Omental fat pad (tissue), 4 donors: Measurements from ENCODE around the gene NIPBL. TPM values are rescaled to one million over a fixed set of nuclear protein-coding genes. Genes with fewer than 3 reads are reported as not detected.

Experiments
- ATAC-seq: fragments of 150-250 bp; one replicate; pipeline ENCODE4 v1.9.1; 2016; ENCODE audit warnings: mild to moderate bottlenecking, moderate library complexity; ENCODE audit not compliant: low FRiP score
- DNase-seq: peaks from one replicate; pipeline ENCODE4 v3.0.0-alpha.2; 2019; ENCODE audit warnings: low spot score
- CTCF ChIP-seq, 3 donors: fragments of 450-650 bp; IDR thresholded peaks; one replicate each; pipeline ENCODE4 v1.5.1; 2016 to 2017; ENCODE audit warnings: antibody characterized with exemption in 3 of 3, mild to moderate bottlenecking in 3 of 3, moderate library complexity in 2 of 3
- total RNA-seq, 4 donors: library from RNA; depleted of rRNA; stranded (reverse); fragments of >200 nt; gene quantifications; one replicate each; pipeline ENCODE4 v1.1.0, GENCODE V29; 2016

The NIPBL gene
- total RNA-seq, 4 donors from 2014 or later: 47.9 to 64.2 (median 54.3) TPM

GRCh38 chr5:36929438-36929837 is 52.9 kb downstream of the NIPBL start:
- TF ChIP-seq CTCF (IDR thresholded peaks at IDR 0.05): no peak
- ATAC-seq (no peak), DNase-seq (no peak)

- ATAC-seq (no peak), DNase-seq (no peak)
- no peak for TF ChIP-seq CTCF (IDR thresholded peaks at IDR 0.05)
These were observed 55.5 kb downstream of the NIPBL start for GRCh38 chr5:36932056-36932455.

GRCh38 chr5:36932699-36933098 is 56.1 kb downstream of the NIPBL start:
- ATAC-seq (no peak), DNase-seq (no peak)
- TF ChIP-seq CTCF (IDR thresholded peaks at IDR 0.05): no peak

- no peak for TF ChIP-seq CTCF (IDR thresholded peaks at IDR 0.05)
- DNase-seq: no peak
- no peak for ATAC-seq
These were observed 58.3 kb downstream of the NIPBL start for GRCh38 chr5:36934740-36935356.

GRCh38 chr5:36935805-36936204 is 59.2 kb downstream of the NIPBL start:
- TF ChIP-seq CTCF (IDR thresholded peaks at IDR 0.05): no peak
- ATAC-seq (no peak), DNase-seq (no peak)

- ATAC-seq: no peak
- no peak for TF ChIP-seq CTCF (IDR thresholded peaks at IDR 0.05)
- DNase-seq: no peak
These were observed 59.7 kb downstream of the NIPBL start for GRCh38 chr5:36936309-36936708.

GRCh38 chr5:36938129-36938528 is 61.6 kb downstream of the NIPBL start:
- ATAC-seq: no peak
- TF ChIP-seq CTCF (IDR thresholded peaks at IDR 0.05): no peak
- no peak for DNase-seq
